ENCODE data around the gene DDX42.
A peak's percentile ranks its signal among the peaks of the same experiment; 100 is the strongest.
"Not testable (repeated sequence)": the region's sequence is repeated elsewhere in the genome, so short reads cannot be mapped to it uniquely, and the experiment has no call there.

The DDX42 gene

GRCh38 chr17:63773272-63774140 lies 464 bp upstream of the DDX42 start, which contains the start of gene CCDC47:
CCDC47 (minus strand) TSS chr17:63773597; CDS start chr17:63766175, 7,422 bp downstream.
- H3K4me3 ChIP-seq (ENCODE audit: low read length), result peak within 1 kb of the TSS; percentile 98
- DNase-seq (ENCODE audit: low read depth, low spot score), result peak; percentile 100

- no peak for DNase-seq (ENCODE audit: low read depth, low spot score)
Measured at GRCh38 chr17:63774969-63775265, 947 bp downstream of the DDX42 start.

GRCh38 chr17:63775420-63775819 lies 1.4 kb downstream of the DDX42 start:
- H3K4me3 ChIP-seq (ENCODE audit: low read length), result peak overlapping the region; percentile 98
- DNase-seq (ENCODE audit: low read depth, low spot score), result no peak

More at GRCh38 chr17:63774969-63775265, 947 bp downstream of the DDX42 start:
- peak overlapping the region; percentile 98 for H3K4me3 ChIP-seq (ENCODE audit: low read length)

- no peak overlapping the region for H3K4me3 ChIP-seq (ENCODE audit: low read length)
- no peak for DNase-seq (ENCODE audit: low read depth, low spot score)
Measured at GRCh38 chr17:63780507-63780906, 6.5 kb downstream of the DDX42 start.

GRCh38 chr17:63780928-63781327 lies 7.0 kb downstream of the DDX42 start:
- no peak for DNase-seq (ENCODE audit: low read depth, low spot score)
- no peak overlapping the region for H3K4me3 ChIP-seq (ENCODE audit: low read length)

- no peak overlapping the region for H3K4me3 ChIP-seq (ENCODE audit: low read length)
- no peak for DNase-seq (ENCODE audit: low read depth, low spot score)
Measured at GRCh38 chr17:63783522-63783921, 9.6 kb downstream of the DDX42 start.

GRCh38 chr17:63785556-63785955 lies 11.6 kb downstream of the DDX42 start:
- no peak overlapping the region for H3K4me3 ChIP-seq (ENCODE audit: low read length)
- no peak for DNase-seq (ENCODE audit: low read depth, low spot score)

- DNase-seq (ENCODE audit: low read depth, low spot score), result no peak
- no peak overlapping the region for H3K4me3 ChIP-seq (ENCODE audit: low read length)
Measured at GRCh38 chr17:63786117-63786516, 12.1 kb downstream of the DDX42 start.

- DNase-seq (ENCODE audit: low read depth, low spot score), result no peak
- H3K4me3 ChIP-seq (ENCODE audit: low read length), result no peak overlapping the region
Measured at GRCh38 chr17:63786971-63787711, 13.2 kb downstream of the DDX42 start.

- no peak overlapping the region for H3K4me3 ChIP-seq (ENCODE audit: low read length)
- DNase-seq (ENCODE audit: low read depth, low spot score), result no peak
Measured at GRCh38 chr17:63790057-63790456, 16.1 kb downstream of the DDX42 start.

GRCh38 chr17:63792055-63792729 lies 18.2 kb downstream of the DDX42 start:
- H3K4me3 ChIP-seq (ENCODE audit: low read length), result no peak overlapping the region
- DNase-seq (ENCODE audit: low read depth, low spot score), result no peak

GRCh38 chr17:63796375-63796774 lies 22.4 kb downstream of the DDX42 start:
- not testable (repeated sequence) for H3K4me3 ChIP-seq (ENCODE audit: low read length); DNase-seq (ENCODE audit: low read depth, low spot score)

- no peak for DNase-seq (ENCODE audit: low read depth, low spot score)
- H3K4me3 ChIP-seq (ENCODE audit: low read length), result no peak overlapping the region
Measured at GRCh38 chr17:63798572-63799106, 24.7 kb downstream of the DDX42 start.

- H3K4me3 ChIP-seq (ENCODE audit: low read length), result no peak overlapping the region
- no peak for DNase-seq (ENCODE audit: low read depth, low spot score)
Measured at GRCh38 chr17:63800783-63801182, 26.8 kb downstream of the DDX42 start.

- no peak overlapping the region for H3K4me3 ChIP-seq (ENCODE audit: low read length)
- no peak for DNase-seq (ENCODE audit: low read depth, low spot score)
Measured at GRCh38 chr17:63804328-63804727, 30.4 kb downstream of the DDX42 start.

- H3K4me3 ChIP-seq (ENCODE audit: low read length), result no peak overlapping the region
- DNase-seq (ENCODE audit: low read depth, low spot score), result no peak
Measured at GRCh38 chr17:63805591-63805990, 31.6 kb downstream of the DDX42 start.

GRCh38 chr17:63809970-63810369 lies 36.0 kb downstream of the DDX42 start:
- DNase-seq (ENCODE audit: low read depth, low spot score), result no peak
- no peak overlapping the region for H3K4me3 ChIP-seq (ENCODE audit: low read length)

- DNase-seq (ENCODE audit: low read depth, low spot score), result no peak
- H3K4me3 ChIP-seq (ENCODE audit: low read length), result no peak overlapping the region
Measured at GRCh38 chr17:63816123-63816522, 42.2 kb downstream of the DDX42 start.

- no peak overlapping the region for H3K4me3 ChIP-seq (ENCODE audit: low read length)
- no peak for DNase-seq (ENCODE audit: low read depth, low spot score)
Measured at GRCh38 chr17:63816669-63817068, 42.7 kb downstream of the DDX42 start.
